Skeletal muscle cell (primary cell): Measurements from ENCODE around the gene ATXN10.
A peak's percentile ranks its signal among the peaks of the same experiment; 100 is the strongest.

ENCODE experiments used
- DNase-seq: peaks from one replicate; pipeline ENCODE4 v3.0.0-alpha.2; 2010; ENCODE audit warnings: low read depth
- H3K4me3 ChIP-seq: 2 replicates; pipeline ENCODE4 v1.5.1; 2011; ENCODE audit warnings: low read depth, mild to moderate bottlenecking, control low read depth, low read length, moderate library complexity

ATXN10 gene

DNA sequence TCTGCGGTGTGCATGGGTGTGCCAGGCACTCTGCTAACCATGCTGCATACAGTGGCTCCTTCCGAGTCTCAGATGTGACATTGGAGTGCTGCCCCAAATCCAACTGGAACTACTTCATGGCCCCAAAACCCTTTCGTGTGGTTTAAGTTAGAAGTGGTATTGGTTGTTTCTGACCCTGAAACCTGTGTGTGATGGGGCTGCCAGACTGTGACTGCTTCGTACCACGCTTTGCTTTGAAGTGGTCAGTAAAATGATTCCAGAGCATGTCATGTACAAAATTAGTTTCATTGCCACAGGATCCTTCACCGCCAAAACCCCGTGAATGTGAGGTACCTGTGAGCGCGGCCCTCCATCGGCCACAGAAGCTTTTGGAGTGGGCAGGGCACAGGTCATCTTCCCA is 163.2 kb downstream of the ATXN10 start:
- no peak for DNase-seq
- no peak overlapping the region for H3K4me3 ChIP-seq

DNA sequence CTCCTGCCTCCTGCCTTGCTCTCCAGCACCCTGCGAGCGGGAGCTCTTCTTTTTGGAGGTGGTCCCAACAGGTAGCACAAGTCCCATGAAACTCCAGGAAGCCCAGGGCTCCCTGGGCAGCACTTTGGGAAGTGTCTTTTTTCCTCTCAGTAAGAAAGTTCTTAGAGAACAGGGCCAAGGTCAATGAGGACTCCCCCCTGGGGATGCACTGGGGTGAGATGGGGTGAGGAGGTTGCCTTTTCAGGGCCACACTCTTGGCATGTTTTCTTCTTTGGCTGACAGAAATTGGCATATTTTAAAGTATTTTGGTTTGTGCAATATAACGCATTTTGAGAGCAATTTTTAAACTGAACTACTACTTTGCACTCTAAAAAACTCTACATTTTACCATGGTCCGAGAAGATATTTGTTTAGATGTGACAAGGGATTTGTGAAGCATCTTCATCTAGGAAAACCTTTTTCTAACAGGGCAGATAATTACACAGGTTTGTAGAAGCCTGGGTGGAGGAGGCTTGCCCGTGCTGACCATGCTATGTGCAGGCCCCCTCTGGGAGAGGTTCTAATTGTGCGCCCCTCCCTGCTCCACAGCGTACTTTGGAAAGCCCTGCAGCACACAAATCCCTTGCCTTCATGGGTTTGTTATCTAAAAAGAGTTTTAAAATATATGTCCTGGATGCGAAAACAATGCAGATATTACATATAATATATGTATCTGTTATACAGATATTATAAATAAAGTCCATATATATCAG is 165.0 kb downstream of the ATXN10 start:
- no peak for DNase-seq
- no peak overlapping the region for H3K4me3 ChIP-seq

DNA sequence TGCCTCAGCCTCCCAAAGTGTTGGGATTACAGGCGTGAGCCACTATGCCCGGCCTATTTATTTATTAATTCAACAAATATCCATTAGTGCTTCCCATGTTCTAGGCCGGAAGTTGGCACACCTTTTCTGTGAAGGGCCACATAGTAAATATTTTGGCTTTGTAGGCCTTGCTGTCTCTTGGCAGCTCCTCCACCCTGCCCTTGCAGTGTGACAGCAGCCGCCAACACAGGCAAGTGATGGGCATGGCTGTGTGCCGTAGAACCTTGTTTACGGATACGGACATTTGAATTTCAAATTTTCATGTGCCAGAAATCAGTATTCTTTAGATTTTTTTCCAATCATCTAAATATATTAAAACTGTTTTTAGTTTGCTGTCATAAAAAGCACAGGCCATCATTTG is 165.9 kb downstream of the ATXN10 start:
- no peak overlapping the region for H3K4me3 ChIP-seq
- no peak for DNase-seq

DNA sequence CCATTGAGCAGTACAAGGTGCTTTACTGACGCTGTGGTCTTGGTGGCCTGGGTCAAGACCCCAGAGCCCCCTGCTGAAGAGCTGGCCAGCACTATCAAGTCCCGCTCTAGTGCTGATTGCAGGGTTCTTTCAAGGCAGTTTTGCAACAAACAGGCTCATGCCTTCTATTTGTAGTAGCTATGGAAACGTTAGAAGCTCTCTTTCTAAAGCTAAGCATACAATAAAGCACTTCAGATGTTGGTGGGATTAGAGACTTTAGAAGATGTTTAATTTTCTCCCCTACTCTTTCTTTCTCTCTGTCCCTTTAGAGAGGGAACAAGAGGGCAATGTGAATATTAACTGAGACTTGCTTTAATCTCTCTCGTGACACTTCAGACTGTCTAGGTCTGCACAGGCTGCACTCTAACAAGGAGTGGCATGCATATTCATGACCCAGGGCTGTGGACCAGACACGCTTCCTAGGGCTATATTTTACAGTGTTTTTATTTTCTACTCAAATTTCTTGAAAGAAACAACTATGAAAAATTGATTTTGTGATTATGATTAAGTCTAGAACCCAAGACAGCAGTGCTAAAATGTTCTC is 166.8 kb downstream of the ATXN10 start:
- DNase-seq: no peak
- H3K4me3 ChIP-seq: no peak overlapping the region

DNA sequence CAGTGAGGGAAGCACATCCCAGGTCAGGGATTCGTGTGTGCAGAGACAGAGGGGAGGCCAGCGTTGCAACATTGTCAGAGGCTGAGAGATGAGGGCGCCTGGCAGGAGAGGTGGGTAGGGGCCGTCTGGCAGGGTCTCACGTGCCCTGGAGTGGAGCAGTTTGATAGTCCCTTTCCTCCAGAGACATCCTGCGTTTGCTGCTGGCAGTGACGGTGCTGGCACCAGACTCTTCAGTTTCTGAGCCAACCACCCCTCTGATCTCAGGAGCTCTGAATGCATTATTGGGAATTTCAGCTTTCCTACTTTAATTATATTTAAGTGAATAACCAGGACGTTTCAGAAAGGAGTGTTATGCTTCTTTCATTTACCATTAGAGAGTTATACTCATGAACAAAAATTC is 168.8 kb downstream of the ATXN10 start:
- DNase-seq: no peak
- no peak overlapping the region for H3K4me3 ChIP-seq

DNA sequence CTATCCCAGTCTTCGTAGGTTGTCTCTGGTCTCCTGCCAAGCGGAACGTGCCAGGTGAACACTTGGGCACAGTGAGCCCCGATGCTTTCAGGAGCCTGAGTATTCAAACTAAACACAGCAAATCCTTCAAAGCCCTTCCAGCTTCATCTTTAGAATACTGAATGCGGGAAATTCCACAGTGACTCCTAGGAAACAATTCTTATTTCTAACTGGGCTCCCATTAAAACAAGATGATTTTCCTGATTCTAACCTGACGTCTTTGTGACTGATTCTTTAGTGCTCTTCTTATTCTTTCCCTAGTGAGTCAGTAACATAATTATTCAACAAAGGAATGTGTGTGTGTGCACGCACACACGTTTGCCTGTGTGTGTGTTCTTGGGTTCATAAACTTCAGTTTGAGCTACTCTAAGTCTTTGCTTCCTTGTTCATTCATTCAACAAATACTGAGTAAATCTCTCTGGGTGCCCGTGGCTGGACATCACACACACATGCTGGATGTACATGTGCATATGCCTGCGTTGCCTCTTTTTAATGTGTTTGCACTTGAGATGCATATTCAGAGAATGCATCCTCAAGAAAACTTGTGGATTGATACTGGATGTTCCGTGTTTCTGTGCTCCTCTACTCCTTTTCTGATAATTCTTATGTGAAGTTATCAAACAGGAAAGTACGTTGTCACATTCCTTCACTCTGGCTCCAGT is 170.8 kb downstream of the ATXN10 start:
- no peak overlapping the region for H3K4me3 ChIP-seq
- DNase-seq: peak; percentile 32

DNA sequence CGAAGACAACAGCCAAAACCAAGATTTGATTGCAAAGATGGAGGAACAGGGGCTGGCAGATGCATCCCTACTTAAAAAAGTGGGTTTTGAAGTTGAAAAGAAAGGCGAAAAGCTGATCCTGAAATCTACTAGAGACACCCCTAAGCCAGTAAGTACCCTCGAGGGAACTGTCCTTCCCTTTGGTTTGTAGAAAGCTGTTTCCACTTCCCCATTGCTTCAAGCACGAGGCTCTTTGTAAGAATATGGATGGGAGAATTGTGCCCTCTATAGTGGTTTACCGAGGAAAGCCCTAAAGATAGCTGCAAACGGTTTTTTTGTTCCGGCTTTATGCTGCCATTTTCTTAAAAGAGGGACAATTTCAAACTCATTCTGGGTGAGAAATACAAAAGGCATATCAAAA is 171.4 kb downstream of the ATXN10 start:
- no peak for DNase-seq
- H3K4me3 ChIP-seq: no peak overlapping the region

DNA sequence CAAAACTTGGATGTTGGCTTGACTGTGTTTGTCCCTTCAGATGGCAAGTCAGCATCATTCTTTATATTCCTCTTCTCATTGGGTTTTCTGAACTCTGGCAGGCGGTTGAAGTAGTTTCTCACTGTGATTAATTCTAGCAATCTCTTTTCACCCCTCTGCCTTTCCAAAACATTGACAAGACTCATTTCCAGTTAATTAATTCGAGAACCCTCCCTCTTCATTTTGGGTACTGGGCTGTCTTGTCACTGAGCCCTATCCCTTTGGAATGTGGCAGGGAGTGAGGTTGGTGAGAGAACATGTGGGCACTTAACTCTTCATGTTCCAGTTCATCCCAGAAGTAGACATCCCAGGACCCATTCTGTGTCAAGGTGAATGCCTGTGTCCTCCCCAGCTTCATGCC is 172.4 kb downstream of the ATXN10 start:
- H3K4me3 ChIP-seq: no peak overlapping the region
- DNase-seq: no peak

DNA sequence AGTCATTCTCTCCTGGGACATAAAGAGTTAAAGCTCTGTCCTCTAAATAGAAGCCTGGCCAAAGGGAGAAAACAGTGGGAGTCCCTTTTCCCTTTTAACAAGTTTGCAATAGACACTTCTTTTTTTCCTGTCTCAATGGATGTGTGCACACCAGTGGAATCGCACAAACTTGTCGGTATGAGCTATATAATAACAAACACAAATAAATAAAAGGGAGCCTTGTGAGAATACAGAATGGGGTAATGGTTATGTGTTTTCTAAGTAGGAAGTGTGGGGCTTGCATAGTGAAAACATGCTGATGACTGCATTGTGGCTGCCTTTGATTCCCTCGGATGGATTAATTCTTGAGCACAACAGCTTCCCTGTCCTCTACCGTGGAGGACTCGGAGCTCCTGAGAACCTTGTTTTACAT is 173.4 kb downstream of the ATXN10 start:
- DNase-seq: no peak
- H3K4me3 ChIP-seq: no peak overlapping the region

DNA sequence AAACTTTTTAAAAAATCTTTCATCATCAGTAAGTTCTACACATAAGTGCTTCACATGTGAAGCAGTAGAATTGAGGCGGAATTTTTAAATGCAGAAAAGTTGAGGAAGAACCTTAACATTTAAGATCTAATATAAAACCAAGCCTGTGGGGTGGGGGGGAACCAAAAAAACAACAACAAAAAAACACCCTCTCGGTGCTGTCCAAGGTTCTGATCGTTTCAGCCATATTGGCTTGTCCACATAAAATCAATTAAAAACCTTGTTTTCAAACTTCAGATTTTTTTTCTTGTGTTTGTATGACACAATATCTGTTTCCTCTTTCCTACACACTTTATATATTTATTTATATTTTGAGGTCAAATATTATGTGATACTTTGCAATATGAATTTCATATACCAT is 175.3 kb downstream of the ATXN10 start:
- no peak for DNase-seq
- H3K4me3 ChIP-seq: no peak overlapping the region

DNA sequence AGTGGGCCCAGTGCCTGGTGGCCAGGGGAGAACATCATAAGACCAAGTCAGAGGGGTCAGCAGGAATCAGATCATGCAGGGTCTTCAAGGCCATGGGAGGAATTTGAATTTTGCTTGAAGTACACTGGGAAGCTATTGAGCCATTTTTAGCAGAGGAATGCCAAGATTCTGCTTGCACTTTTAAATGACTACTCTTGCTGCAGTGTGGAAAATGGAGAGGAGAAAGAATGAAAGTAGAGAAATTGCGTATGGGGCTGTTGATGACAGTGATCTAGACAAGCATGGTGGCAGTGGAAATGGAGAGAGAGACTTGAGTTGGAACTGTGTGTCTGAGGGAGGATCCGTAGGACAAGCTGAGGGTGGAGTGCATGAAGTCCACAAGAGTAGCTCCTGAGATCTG is 177.3 kb downstream of the ATXN10 start:
- no peak for DNase-seq

DNA sequence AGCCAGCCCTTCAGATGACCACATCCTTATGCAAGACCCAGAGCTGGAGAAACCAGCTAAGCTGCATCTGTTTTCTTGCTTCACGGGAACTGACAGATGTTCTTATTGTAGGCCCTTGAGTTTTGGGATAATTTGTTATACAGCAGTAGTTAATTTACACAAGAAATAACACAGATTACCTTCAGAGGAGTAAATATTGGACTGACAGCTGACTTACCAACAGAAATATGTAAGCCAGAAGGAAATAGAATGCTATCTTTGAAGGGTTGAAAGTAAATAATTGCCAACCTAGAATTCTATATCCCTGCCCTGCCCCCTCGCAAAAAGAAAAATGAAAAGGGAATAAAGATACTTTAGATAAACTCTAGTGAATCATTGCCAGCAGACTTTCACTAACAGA is 181.2 kb downstream of the ATXN10 start:
- DNase-seq: no peak
- H3K4me3 ChIP-seq: no peak overlapping the region

More for the DNA sequence above, 177.3 kb downstream of the ATXN10 start:
- H3K4me3 ChIP-seq: no peak overlapping the region

DNA sequence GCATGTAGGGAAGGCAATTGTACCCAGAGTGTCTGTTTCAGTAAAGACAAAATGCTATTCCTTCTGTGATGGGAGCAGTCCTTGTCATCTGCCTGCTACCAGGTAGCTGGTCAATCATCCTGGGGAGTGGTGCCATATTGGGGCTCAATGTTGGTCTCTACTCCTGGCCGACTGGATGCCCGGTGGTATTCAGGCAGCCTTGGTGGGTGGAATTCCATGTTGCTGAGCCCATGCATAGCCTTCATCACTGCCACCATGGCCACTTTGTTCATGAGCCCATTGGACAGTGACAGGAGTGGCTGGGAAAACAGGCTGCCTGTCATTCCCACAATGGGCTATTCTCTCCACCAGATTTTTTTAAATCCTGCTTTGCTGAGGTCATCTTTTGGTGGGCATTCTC is 184.3 kb downstream of the ATXN10 start:
- no peak for DNase-seq

DNA sequence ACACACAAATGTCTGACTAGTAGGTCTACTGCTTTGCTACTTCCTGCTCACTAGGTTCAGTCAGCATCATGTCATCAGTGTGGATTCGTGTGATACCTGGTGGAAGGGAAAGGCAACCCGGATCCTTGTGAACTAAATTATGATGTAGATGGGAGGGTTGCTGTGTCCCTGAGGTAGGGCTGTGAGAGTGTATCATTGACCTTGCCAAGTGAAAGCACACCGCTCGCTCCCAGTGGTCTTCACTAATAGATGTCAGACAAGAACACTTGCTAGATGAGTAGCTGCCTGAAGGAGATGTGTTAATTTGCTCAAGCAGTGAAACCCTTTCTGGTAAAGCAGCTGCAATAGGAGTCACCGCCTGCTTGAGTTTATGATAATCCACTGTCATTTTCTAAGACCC is 185.9 kb downstream of the ATXN10 start:
- H3K4me3 ChIP-seq: no peak overlapping the region

More for the DNA sequence above, 184.3 kb downstream of the ATXN10 start:
- no peak overlapping the region for H3K4me3 ChIP-seq

DNA sequence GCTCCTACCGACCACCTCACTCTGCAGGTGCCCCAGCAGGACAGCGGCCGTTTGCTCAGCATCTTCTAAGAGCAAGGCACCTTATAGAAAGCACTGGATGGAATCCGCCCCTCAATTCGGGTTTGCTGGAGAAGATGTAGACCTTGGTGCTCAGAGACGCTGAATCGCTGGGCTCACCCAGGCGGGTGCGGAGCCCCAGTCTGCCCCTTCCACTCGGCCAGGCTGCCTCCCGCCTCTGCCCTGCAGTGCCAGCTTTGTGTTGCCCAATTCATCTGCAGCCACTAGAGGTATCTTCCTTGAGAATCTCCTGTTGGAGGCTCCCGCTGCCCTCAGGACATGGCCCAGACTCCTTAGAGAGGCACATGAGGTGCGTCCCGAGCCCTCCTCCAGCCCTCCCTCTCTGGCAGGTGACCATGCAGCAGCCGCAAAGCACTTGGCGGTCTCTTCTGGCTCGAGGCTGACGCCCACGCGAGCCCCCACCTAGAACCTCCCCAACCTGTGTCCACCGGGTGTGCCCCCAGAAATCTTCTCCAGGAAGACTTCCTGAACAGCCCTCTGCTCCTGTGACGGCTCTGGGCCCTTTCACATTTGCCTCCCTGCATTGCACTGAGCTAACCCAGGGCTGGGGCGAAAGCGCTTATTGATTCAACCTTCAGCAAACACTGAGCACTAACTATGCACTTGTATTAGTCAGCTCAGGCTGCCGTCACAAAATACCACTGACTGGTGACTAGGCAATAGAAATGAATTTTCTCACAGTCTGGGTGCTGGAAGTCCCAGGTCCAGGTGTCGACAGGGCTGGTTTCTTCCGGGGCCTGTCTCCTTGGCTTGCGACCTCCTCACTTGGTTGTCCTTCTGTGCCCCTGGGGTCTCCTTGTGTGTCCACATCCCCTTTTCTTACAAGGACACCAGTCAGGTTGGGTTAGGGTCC is 187.9 kb downstream of the ATXN10 start:
- H3K4me3 ChIP-seq: no peak overlapping the region
- DNase-seq: no peak

More for the DNA sequence above, 185.9 kb downstream of the ATXN10 start:
- no peak for DNase-seq

DNA sequence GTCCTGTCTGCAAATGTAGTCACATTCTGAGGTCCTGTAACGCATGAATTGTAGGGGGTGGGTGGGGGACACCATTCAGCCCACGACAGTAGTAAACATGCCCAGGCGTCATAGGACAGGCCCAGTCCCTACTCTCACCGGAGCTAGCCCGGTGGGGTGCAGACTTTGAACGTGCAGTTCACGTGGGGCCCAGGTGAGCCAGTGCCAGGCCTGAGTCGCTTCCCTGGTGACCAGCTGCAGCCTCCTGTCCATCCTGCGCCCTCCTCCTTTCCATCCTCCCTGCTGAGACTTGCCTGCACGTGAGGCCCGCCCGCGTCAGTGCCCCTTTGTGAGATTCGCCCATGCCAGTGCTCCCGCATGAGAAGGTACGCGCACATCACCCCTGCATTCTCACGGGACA is 188.6 kb downstream of the ATXN10 start:
- no peak for DNase-seq

DNA sequence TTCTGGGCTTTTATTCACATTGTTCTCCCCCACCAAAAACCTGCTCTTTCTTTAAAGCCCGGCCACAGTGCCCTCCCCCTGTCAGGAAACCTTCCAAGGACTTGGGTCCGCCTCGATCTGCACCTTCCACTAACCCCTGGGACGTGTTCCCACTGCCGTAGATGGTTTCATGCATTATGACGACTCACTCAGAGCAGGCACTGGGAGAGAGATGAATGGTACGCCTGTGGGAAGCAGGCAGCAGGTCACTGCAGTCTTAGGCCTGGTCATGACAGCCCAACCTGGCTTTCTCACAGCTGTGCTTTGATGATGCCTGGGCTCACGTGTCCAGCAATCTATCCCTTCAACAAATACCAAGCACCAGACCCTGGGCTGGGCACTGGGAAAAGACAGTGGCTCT is 189.6 kb downstream of the ATXN10 start:
- H3K4me3 ChIP-seq: no peak overlapping the region
- no peak for DNase-seq

More for the DNA sequence above, 188.6 kb downstream of the ATXN10 start:
- no peak overlapping the region for H3K4me3 ChIP-seq

DNA sequence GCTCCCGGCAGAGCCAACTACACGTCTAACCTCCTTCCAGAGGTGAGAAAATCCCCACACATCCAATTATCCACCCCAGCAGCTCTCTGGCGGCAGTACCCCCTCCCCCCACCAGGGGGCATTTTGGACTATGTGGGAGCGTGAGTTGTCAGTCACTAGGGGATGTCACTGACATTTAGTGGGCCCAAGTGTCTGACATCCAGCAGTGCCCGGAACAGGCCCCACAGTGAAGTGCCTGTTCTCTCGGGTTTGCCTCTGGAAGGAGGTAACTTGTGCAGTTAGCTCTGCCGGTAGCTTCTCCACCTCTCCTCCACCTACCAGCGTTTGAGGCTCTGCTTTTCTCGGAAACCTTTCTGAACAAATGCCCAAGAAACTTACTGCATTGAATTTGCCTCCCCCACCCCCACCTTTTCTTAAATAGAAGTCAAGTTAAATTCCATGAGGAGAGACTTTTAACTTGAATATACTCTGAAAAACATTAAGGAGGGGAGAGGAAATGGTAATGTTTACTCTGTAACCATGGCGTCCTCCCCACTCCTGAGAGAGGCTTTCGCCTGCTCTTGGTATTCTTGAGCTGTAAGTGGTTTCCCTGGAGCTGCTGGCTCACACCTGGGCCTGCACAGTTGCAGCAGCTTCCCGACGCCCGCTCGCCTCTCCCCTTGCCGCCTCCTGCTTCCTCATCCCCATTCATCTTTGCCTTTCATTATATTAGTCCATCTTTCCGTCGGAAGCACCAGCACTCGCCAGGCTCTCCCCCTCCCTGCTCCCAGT is 192.5 kb downstream of the ATXN10 start:
- DNase-seq: peak; percentile 9
- no peak overlapping the region for H3K4me3 ChIP-seq

DNA sequence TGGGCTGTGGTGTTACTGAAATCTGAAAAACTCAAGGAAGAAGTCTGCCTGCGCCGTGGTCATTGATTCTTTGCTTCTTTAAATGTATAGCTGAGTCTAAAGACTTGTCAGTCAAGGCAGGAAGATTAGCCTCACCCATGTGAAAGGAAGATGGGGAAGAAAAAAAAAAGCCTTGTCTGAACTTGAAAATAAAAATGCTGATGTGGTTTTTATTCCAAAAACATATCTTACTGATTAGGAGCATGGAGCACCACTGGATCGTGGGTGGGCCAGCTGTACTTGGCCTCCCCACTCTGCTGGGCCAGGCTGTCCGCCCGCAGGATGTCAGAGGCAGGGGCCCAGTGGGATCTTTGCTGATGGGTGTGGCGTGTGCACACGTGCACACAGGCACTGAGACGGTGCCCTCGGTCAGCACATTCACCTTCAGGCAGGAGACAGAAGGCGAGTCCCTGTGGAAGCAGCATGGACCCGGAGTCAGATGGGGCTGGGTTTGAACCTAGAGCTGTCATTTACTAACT is 193.4 kb downstream of the ATXN10 start:
- no peak for DNase-seq

More for the DNA sequence above, 193.4 kb downstream of the ATXN10 start:
- H3K4me3 ChIP-seq: no peak overlapping the region
